Neuronal stem cell (in vitro differentiated cells): Measurements from ENCODE around the gene NAA38.

Source experiments
- DNase-seq: peaks from one replicate; pipeline ENCODE4 v3.0.0-alpha.2; 2013; ENCODE audit warnings: low spot score
- H2AFZ ChIP-seq: one replicate; pipeline ENCODE4 v1.6.1; 2013; ENCODE audit warnings: mild to moderate bottlenecking, low read length, inconsistent platforms
- H2AK5ac ChIP-seq: 2 replicates; pipeline ENCODE4 v1.6.1; 2013; ENCODE audit warnings: low read depth, mild to moderate bottlenecking, inconsistent platforms, low read length, moderate library complexity, mixed read lengths
- H2BK120ac ChIP-seq: 2 replicates; pipeline ENCODE4 v1.6.1; 2013; ENCODE audit warnings: low read depth, mild to moderate bottlenecking, inconsistent platforms, low read length, moderate library complexity, mixed read lengths
- H2BK12ac ChIP-seq: one replicate; pipeline ENCODE4 v1.6.1; 2013; ENCODE audit warnings: low read length, inconsistent platforms
- H2BK15ac ChIP-seq: 2 replicates; pipeline ENCODE4 v1.6.1; 2013; ENCODE audit warnings: mild to moderate bottlenecking, low read length, inconsistent platforms, mixed read lengths
- H2BK5ac ChIP-seq: one replicate; pipeline ENCODE4 v1.6.1; 2013; ENCODE audit warnings: inconsistent platforms, mild to moderate bottlenecking, low read length, moderate library complexity
- H3K14ac ChIP-seq: one replicate; pipeline ENCODE4 v1.6.1; 2013; ENCODE audit warnings: low read length, inconsistent platforms
- H3K18ac ChIP-seq: 2 replicates; pipeline ENCODE4 v1.6.1; 2013; ENCODE audit warnings: low read length, inconsistent platforms
- H3K23ac ChIP-seq: 2 replicates; pipeline ENCODE4 v1.6.1; 2013; ENCODE audit warnings: low read depth, mild to moderate bottlenecking, mixed read lengths, low read length, inconsistent platforms; ENCODE audit not compliant: poor library complexity
- H3K27ac ChIP-seq: replicated peaks from 3 replicates; pipeline ENCODE4 v1.5.1; 2013; ENCODE audit warnings: low read length, inconsistent platforms
- H3K27me3 ChIP-seq, 3 experiments: 2 replicates each; pipeline ENCODE4 v1.6.1; 2013; ENCODE audit warnings: low read length in 3 of 3, mild to moderate bottlenecking in 2 of 3, inconsistent platforms in 1 of 3, low read depth in 1 of 3, mixed read lengths in 1 of 3, moderate library complexity in 1 of 3; ENCODE audit not compliant: control insufficient read depth in 3 of 3, insufficient read depth in 3 of 3
- H3K36me3 ChIP-seq, 2 donors: replicated peaks in 1 of 2; 2 replicates each; pipeline ENCODE4 v1.6.1; 2013; ENCODE audit warnings: low read length in 2 of 2; ENCODE audit not compliant: control insufficient read depth in 2 of 2, insufficient read depth in 2 of 2
- H3K4ac ChIP-seq: 2 replicates; pipeline ENCODE4 v1.6.1; 2013; ENCODE audit warnings: inconsistent platforms, mild to moderate bottlenecking, low read length, moderate library complexity
- H3K4me1 ChIP-seq, 2 donors: 1 replicate in 1 of 2; 2 replicates in 1 of 2; pipeline ENCODE4 v1.6.1; 2013; ENCODE audit warnings: low read length in 2 of 2, low read depth in 1 of 2; ENCODE audit not compliant: control insufficient read depth in 2 of 2, insufficient read depth in 1 of 2
- H3K4me2 ChIP-seq: one replicate; pipeline ENCODE4 v1.6.1; 2013; ENCODE audit warnings: mild to moderate bottlenecking, low read length, inconsistent platforms; ENCODE audit not compliant: insufficient read depth, poor library complexity, severe bottlenecking
- H3K4me3 ChIP-seq, 2 donors: 2 replicates each; pipeline ENCODE4 v1.5.1; 2013; ENCODE audit warnings: low read length in 2 of 2, mild to moderate bottlenecking in 2 of 2, inconsistent platforms in 1 of 2, moderate library complexity in 1 of 2
- H3K79me1 ChIP-seq: one replicate; pipeline ENCODE4 v1.6.1; 2013; ENCODE audit warnings: low read depth, mild to moderate bottlenecking, inconsistent platforms, low read length, moderate library complexity
- H3K9ac ChIP-seq: one replicate; pipeline ENCODE4 v1.6.1; 2013; ENCODE audit warnings: mild to moderate bottlenecking, low read depth, low read length, inconsistent platforms; ENCODE audit not compliant: poor library complexity
- H3K9me3 ChIP-seq, 2 donors: replicated peaks in 1 of 2; 2 replicates each; pipeline versions ENCODE3 to v1.6.1; 2013; ENCODE audit warnings: low read length in 2 of 2, mild to moderate bottlenecking in 2 of 2, inconsistent platforms in 1 of 2, low read depth in 1 of 2, mixed read lengths in 1 of 2, moderate library complexity in 1 of 2; ENCODE audit not compliant: control insufficient read depth in 2 of 2, insufficient read depth in 1 of 2
- H4K8ac ChIP-seq: one replicate; pipeline ENCODE4 v1.6.1; 2013; ENCODE audit warnings: low read depth, mild to moderate bottlenecking, inconsistent platforms, low read length, moderate library complexity
- H4K91ac ChIP-seq: one replicate; pipeline ENCODE4 v1.6.1; 2013; ENCODE audit warnings: low read length, low read depth, mild to moderate bottlenecking, inconsistent platforms; ENCODE audit not compliant: poor library complexity
- WGBS, 2 donors: extraction: QIAGEN DNeasy Blood & Tissue Kit; methylation state at CpG; one replicate each; pipeline ENCODE4 v1.1.7; 2013; ENCODE audit warnings: missing lambda C conversion rate in 2 of 2, mixed read lengths in 1 of 2; ENCODE audit not compliant: insufficient read length in 2 of 2, insufficient replicate concordance in 1 of 2; ENCODE audit errors: extremely low coverage in 2 of 2; 5-methylcytosine and 5-hydroxymethylcytosine counted together

NAA38 gene

GRCh38 chr17:7856011-7856810 lies 1.1 kb downstream of the NAA38 start:
- H3K18ac ChIP-seq, result peak overlapping the region; percentile 100
- H2AK5ac ChIP-seq, result peak overlapping the region; percentile 76
- H2BK5ac ChIP-seq, result peak overlapping the region; percentile 43
- no peak overlapping the region for H2BK12ac ChIP-seq
- no peaks in the 10 kb centered on the region for H3K9me3 ChIP-seq
- H3K36me3 ChIP-seq, result peaks cover 21 to 65% of the 10 kb centered on the region in 2 donors
- peak overlapping the region; percentile 90 for H3K9ac ChIP-seq
- H3K27me3 ChIP-seq, result peaks cover 0 to 9% (median 0%) of the 10 kb centered on the region in 3 experiments
- WGBS, 2 donors, result no CpG with 5 or more reads among the region's 29 CpGs
- peak overlapping the region; percentile 63 to 93 for H3K4me3 ChIP-seq
- H3K27ac ChIP-seq, result peak overlapping the region; percentile 92
- peak overlapping the region; percentile 93 for H2AFZ ChIP-seq
- H4K8ac ChIP-seq, result no peak overlapping the region
- peak overlapping the region; percentile 100 for H3K4me2 ChIP-seq
- no peak overlapping the region for H3K4ac ChIP-seq
- DNase-seq, result peak; percentile 56
- H3K4me1 ChIP-seq, result peaks cover 31 to 39% of the 10 kb centered on the region in 2 donors
- H4K91ac ChIP-seq, result no peak overlapping the region
- no peak overlapping the region for H2BK120ac ChIP-seq
- H3K79me1 ChIP-seq, result peaks cover 8% of the 10 kb centered on the region
- H3K23ac ChIP-seq, result peak overlapping the region; percentile 35
- no peak overlapping the region for H3K14ac ChIP-seq
- H2BK15ac ChIP-seq, result peak overlapping the region; percentile 43

- peak overlapping the region; percentile 82 for H4K91ac ChIP-seq
Measured at GRCh38 chr17:7855660-7856010, 1.7 kb downstream of the NAA38 start.

GRCh38 chr17:7854851-7855659 lies 2.3 kb downstream of the NAA38 start, which contains the start of gene TMEM88:
TMEM88 (plus strand) TSS chr17:7855066; CDS start chr17:7855075, 9 bp downstream.
- peak within 1 kb of the TSS; percentile 98 for H3K9ac ChIP-seq
- peak within 1 kb of the TSS; percentile 100 for H3K4me2 ChIP-seq
- H3K4me3 ChIP-seq, result peak within 1 kb of the TSS; percentile 63 to 93
- H2BK5ac ChIP-seq, result peak within 1 kb of the TSS; percentile 92
- peaks cover 0 to 9% (median 0%) of the 10 kb centered on the region in 3 experiments for H3K27me3 ChIP-seq
- H3K14ac ChIP-seq, result peak within 1 kb of the TSS; percentile 92
- peak within 1 kb of the TSS; percentile 93 for H2AFZ ChIP-seq
- peak within 1 kb of the TSS; percentile 80 for H3K27ac ChIP-seq
- H3K36me3 ChIP-seq, result peaks cover 29 to 65% of the 10 kb centered on the region in 2 donors
- H2BK15ac ChIP-seq, result peak within 1 kb of the TSS; percentile 100
- H2BK120ac ChIP-seq, result peak within 1 kb of the TSS; percentile 95
- peak within 1 kb of the TSS; percentile 92 for H4K8ac ChIP-seq
- peak within 1 kb of the TSS; percentile 100 for H2BK12ac ChIP-seq
- H4K91ac ChIP-seq, result peak within 1 kb of the TSS; percentile 82
- WGBS, 2 donors, result no CpG with 5 or more reads among the region's 57 CpGs
- peak within 1 kb of the TSS; percentile 100 for H2AK5ac ChIP-seq
- no peaks in the 10 kb centered on the region for H3K9me3 ChIP-seq
- H3K79me1 ChIP-seq, result peaks cover 8% of the 10 kb centered on the region
- DNase-seq, result peak; percentile 83
- peak within 1 kb of the TSS; percentile 99 for H3K23ac ChIP-seq
- peaks cover 32 to 39% of the 10 kb centered on the region in 2 donors for H3K4me1 ChIP-seq
- peak within 1 kb of the TSS; percentile 100 for H3K18ac ChIP-seq
- peak within 1 kb of the TSS; percentile 94 for H3K4ac ChIP-seq

More at GRCh38 chr17:7855660-7856010, 1.7 kb downstream of the NAA38 start:
- Histone ChIP-seq H3K79me1 (peaks cover 8% of the 10 kb centered on the region), H3K4me2 (peak overlapping the region; percentile 100), H2BK120ac (peak overlapping the region; percentile 95), H2AFZ (peak overlapping the region; percentile 93), H4K8ac (no peak overlapping the region), H3K9me3 (no peaks in the 10 kb centered on the region), H3K27me3 (peaks cover 0 to 9% (median 0%) of the 10 kb centered on the region in 3 experiments), H3K4ac (peak overlapping the region; percentile 94), H3K18ac (peak overlapping the region; percentile 100), H2BK12ac (peak overlapping the region; percentile 100), H3K23ac (peak overlapping the region; percentile 99), H3K9ac (peak overlapping the region; percentile 98), H2AK5ac (peak overlapping the region; percentile 100), H2BK5ac (peak overlapping the region; percentile 92), H3K4me1 (peaks cover 32 to 39% of the 10 kb centered on the region in 2 donors), H3K27ac (peak overlapping the region; percentile 80), H3K14ac (no peak overlapping the region), H2BK15ac (peak overlapping the region; percentile 100), H3K36me3 (peaks cover 26 to 65% of the 10 kb centered on the region in 2 donors), H3K4me3 (peak overlapping the region; percentile 63 to 93)
- WGBS, 2 donors, result no CpG with 5 or more reads among the region's 15 CpGs
- DNase-seq, result no peak
